Fibroblast of villous mesenchyme (primary cell): ENCODE measurements around the gene CDSN. TPM values are rescaled to one million over a fixed set of nuclear protein-coding genes. Genes with fewer than 3 reads are reported as not detected.

ENCODE experiments used
- DNase-seq: peaks from one replicate; pipeline ENCODE4 v3.0.0-alpha.2; 2010; ENCODE audit warnings: low read depth
- H3K4me3 ChIP-seq: 2 replicates; pipeline ENCODE4 v1.5.1; 2011; ENCODE audit warnings: low read depth, mild to moderate bottlenecking, low read length
- total RNA-seq: library from RNA; depleted of rRNA; stranded (reverse); fragments of >200 nt; gene quantifications from 2 replicates; pipeline ENCODE4 v1.2.3, GENCODE V29; 2012
- TF ChIP-seq, protein P1 (sequence below): IDR thresholded peaks from 2 replicates; pipeline ENCODE4 v1.5.1; 2012; ENCODE audit warnings: low read depth, mild to moderate bottlenecking, low read length; ENCODE audit not compliant: insufficient read depth

Gene CDSN
- total RNA-seq, 1 donor = not detected

DNA sequence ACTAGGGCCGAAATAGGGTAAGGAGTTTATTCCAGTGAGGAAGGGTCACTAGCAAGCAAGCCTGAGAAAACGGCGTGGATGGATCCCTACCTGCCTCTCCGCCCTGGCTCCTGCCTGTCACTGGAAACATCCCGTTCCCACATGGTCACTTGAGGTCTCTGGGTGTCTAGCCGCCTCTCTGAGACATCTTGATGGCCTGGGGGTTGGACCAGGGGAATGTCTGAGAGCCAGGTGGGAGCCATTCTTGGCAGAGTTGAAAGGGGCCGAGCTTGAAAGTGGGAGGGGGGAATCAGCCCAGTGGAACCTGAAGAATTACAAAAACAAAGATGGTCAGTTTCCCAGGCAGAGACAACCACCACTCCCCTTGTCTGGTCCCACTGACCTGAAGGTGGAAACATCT is 36.4 kb upstream of the CDSN start:
- H3K4me3 ChIP-seq = no peak overlapping the region
- TF ChIP-seq, protein P1, sequence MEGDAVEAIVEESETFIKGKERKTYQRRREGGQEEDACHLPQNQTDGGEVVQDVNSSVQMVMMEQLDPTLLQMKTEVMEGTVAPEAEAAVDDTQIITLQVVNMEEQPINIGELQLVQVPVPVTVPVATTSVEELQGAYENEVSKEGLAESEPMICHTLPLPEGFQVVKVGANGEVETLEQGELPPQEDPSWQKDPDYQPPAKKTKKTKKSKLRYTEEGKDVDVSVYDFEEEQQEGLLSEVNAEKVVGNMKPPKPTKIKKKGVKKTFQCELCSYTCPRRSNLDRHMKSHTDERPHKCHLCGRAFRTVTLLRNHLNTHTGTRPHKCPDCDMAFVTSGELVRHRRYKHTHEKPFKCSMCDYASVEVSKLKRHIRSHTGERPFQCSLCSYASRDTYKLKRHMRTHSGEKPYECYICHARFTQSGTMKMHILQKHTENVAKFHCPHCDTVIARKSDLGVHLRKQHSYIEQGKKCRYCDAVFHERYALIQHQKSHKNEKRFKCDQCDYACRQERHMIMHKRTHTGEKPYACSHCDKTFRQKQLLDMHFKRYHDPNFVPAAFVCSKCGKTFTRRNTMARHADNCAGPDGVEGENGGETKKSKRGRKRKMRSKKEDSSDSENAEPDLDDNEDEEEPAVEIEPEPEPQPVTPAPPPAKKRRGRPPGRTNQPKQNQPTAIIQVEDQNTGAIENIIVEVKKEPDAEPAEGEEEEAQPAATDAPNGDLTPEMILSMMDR = no peak
- DNase-seq = no peak

GRCh38 chr6:31154436-31154835 is 34.2 kb upstream of the CDSN start:
- no peak overlapping the region for H3K4me3 ChIP-seq
- DNase-seq = no peak
- TF ChIP-seq, protein P1 = no peak

DNA sequence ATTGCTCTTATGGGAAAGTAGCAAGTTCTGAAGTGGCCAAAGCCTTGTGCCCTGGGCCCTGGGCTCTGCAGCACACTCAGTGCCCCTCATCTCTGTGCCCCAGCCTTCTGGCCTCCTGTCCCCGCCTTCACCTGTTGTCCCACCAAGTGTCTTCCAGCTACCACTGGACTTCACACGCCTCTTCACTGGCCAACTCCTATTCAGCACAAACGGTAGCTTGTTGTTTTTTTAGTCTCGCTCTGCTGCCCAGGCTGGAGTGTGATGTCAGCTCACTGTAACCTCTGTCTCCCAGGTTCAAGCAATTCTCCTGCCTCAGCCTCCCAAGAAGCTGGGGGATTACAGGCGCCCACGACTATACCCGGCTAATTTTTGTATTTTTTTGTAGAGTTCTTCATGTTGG is 32.5 kb upstream of the CDSN start:
- DNase-seq = no peak
- no peak overlapping the region for H3K4me3 ChIP-seq
- TF ChIP-seq, protein P1 = no peak

GRCh38 chr6:31149827-31150447 is 29.7 kb upstream of the CDSN start:
- TF ChIP-seq, protein P1 = no peak
- DNase-seq = no peak
- no peak overlapping the region for H3K4me3 ChIP-seq

DNA sequence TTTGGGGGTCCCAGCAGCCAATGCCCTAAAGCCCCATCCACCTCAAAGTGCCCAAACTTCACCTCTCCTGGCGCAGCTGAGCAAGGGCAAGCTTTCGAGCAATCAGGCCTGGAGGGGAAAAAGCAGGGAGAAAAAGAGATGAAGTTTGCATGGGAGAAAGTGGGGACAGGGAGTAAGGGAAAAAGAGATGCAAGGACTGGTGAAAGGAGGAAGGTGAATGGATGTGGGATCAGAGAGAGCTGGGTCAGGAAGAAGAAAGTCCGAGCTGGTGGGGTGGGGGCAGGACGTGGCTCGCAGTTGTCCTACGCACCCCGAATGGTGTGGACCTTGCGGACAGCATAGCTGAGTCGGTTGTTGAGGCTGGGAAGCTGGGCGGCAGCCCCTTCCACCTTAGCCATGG is 25.1 kb upstream of the CDSN start:
- H3K4me3 ChIP-seq = no peak overlapping the region
- TF ChIP-seq, protein P1 = no peak
- no peak for DNase-seq

DNA sequence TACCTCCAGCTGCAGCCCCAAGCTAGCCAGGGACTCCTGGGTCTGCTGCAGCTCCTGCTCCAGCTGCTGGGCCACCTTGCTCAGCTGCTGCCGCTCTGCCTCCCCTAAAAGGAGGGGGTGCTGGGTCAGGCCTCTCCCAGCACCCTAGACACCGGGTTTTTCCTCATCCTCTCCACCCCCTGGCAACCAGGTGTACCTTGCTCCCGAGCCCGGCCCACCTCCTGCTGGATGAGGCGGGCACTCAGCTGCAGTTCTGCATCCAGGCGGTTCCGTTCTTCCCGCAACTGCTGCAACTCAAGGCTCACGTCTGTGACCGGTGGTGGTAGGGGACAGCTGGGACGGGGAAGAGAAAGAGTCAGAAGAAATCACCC is 24.7 kb upstream of the CDSN start:
- TF ChIP-seq, protein P1 = no peak
- DNase-seq = no peak
- no peak overlapping the region for H3K4me3 ChIP-seq
